ENCODE measurements around the gene EME1.

The EME1 gene

GRCh38 chr17:50424246-50424995 is 51.4 kb downstream of the EME1 start:
- Histone ChIP-seq H2AFZ (ENCODE audit: low read length) (no peak overlapping the region), H3K27me3 (ENCODE audit: insufficient read depth, low read length) (no peaks in the 10 kb centered on the region), H4K20me1 (ENCODE audit: insufficient read depth, low read length) (no peaks in the 10 kb centered on the region), H3K9me2 (ENCODE audit: low read depth, low read length) (no peaks in the 10 kb centered on the region), H3K79me2 (ENCODE audit: insufficient read depth, low read length) (no peaks in the 10 kb centered on the region), H3K36me3 (ENCODE audit: insufficient read depth, low read length) (no peaks in the 10 kb centered on the region), H3K4me1 (ENCODE audit: insufficient read depth, low read length, severe bottlenecking) (peaks cover 32% of the 10 kb centered on the region), H3K27ac (ENCODE audit: low read depth, low read length, poor library complexity, severe bottlenecking) (no peak overlapping the region), H3F3A (ENCODE audit: insufficient read depth, low read length) (no peaks in the 10 kb centered on the region), H3K4me3 (ENCODE audit: low read depth, low read length, poor library complexity, severe bottlenecking) (no peak overlapping the region), H3K9me3 (ENCODE audit: low read length) (no peaks in the 10 kb centered on the region), H3K9ac (ENCODE audit: low read length) (no peak overlapping the region), H3K4me2 (ENCODE audit: low read length) (no peak overlapping the region)
- TF ChIP-seq EZH2 (IDR thresholded peaks at IDR 0.05; ENCODE audit: borderline replicate concordance, low read length) (no peak), CTCF (IDR thresholded peaks at IDR 0.05; ENCODE audit: low read length) (no peak)

GRCh38 chr17:50424996-50425681 is 52.1 kb downstream of the EME1 start:
- no peaks in the 10 kb centered on the region for H3K79me2 ChIP-seq (ENCODE audit: insufficient read depth, low read length)
- peak overlapping the region; percentile 64; the same call in 1 of the 2 replicates for H3K9ac ChIP-seq (ENCODE audit: low read length)
- H3K9me2 ChIP-seq (ENCODE audit: low read depth, low read length) = no peaks in the 10 kb centered on the region
- no peaks in the 10 kb centered on the region for H3K9me3 ChIP-seq (ENCODE audit: low read length)
- no peaks in the 10 kb centered on the region for H3F3A ChIP-seq (ENCODE audit: insufficient read depth, low read length)
- H3K4me3 ChIP-seq (ENCODE audit: low read depth, low read length, poor library complexity, severe bottlenecking) = peak overlapping the region; percentile 60
- H3K27me3 ChIP-seq (ENCODE audit: insufficient read depth, low read length) = no peaks in the 10 kb centered on the region
- no peaks in the 10 kb centered on the region for H4K20me1 ChIP-seq (ENCODE audit: insufficient read depth, low read length)
- H3K36me3 ChIP-seq (ENCODE audit: insufficient read depth, low read length) = no peaks in the 10 kb centered on the region
- no peak overlapping the region for H2AFZ ChIP-seq (ENCODE audit: low read length)
- peaks cover 32% of the 10 kb centered on the region for H3K4me1 ChIP-seq (ENCODE audit: insufficient read depth, low read length, severe bottlenecking)
- H3K27ac ChIP-seq (ENCODE audit: low read depth, low read length, poor library complexity, severe bottlenecking) = no peak overlapping the region
- H3K4me2 ChIP-seq (ENCODE audit: low read length) = peak overlapping the region; percentile 95
- TF ChIP-seq EZH2 (IDR thresholded peaks at IDR 0.05; ENCODE audit: borderline replicate concordance, low read length) (no peak), CTCF (IDR thresholded peaks at IDR 0.05; ENCODE audit: low read length) (no peak)

GRCh38 chr17:50425682-50426471 is 52.8 kb downstream of the EME1 start, which contains the start of gene ACSF2:
Gene ACSF2, plus strand, starts transcription at chr17:50426218. Its CDS starts 44 bp downstream, at chr17:50426262.
- H3K4me2 ChIP-seq (ENCODE audit: low read length) = peak within 1 kb of the TSS; percentile 95
- H3K79me2 ChIP-seq (ENCODE audit: insufficient read depth, low read length) = no peaks in the 10 kb centered on the region
- peaks cover 32% of the 10 kb centered on the region for H3K4me1 ChIP-seq (ENCODE audit: insufficient read depth, low read length, severe bottlenecking)
- H3K9ac ChIP-seq (ENCODE audit: low read length) = peak within 1 kb of the TSS; percentile 64
- H3K27me3 ChIP-seq (ENCODE audit: insufficient read depth, low read length) = no peaks in the 10 kb centered on the region
- no peaks in the 10 kb centered on the region for H3F3A ChIP-seq (ENCODE audit: insufficient read depth, low read length)
- H3K9me3 ChIP-seq (ENCODE audit: low read length) = no peaks in the 10 kb centered on the region
- no peaks in the 10 kb centered on the region for H4K20me1 ChIP-seq (ENCODE audit: insufficient read depth, low read length)
- peak within 1 kb of the TSS; percentile 50 for H3K27ac ChIP-seq (ENCODE audit: low read depth, low read length, poor library complexity, severe bottlenecking)
- no peaks in the 10 kb centered on the region for H3K36me3 ChIP-seq (ENCODE audit: insufficient read depth, low read length)
- no peak within 1 kb of the TSS for H2AFZ ChIP-seq (ENCODE audit: low read length)
- H3K9me2 ChIP-seq (ENCODE audit: low read depth, low read length) = no peaks in the 10 kb centered on the region
- peak within 1 kb of the TSS; percentile 60 for H3K4me3 ChIP-seq (ENCODE audit: low read depth, low read length, poor library complexity, severe bottlenecking)
- TF ChIP-seq CTCF (IDR thresholded peaks at IDR 0.05; ENCODE audit: low read length) = no peak
- no peak for TF ChIP-seq EZH2 (IDR thresholded peaks at IDR 0.05; ENCODE audit: borderline replicate concordance, low read length)

Measured in OCI-LY1 (cell line).